Gastrocnemius medialis (tissue), 4 donors: ENCODE data around the gene TGM3. TPM values are rescaled to one million over a fixed set of nuclear protein-coding genes. Genes with fewer than 3 reads are reported as not detected.

Experiments used
- ATAC-seq, 2 donors: fragments of 150-250 bp; one replicate each; pipeline ENCODE4 v1.9.1; 2016
- DNase-seq, 2 donors: peaks; one replicate each; pipeline ENCODE4 v3.0.0-alpha.2; 2019
- H3K27ac ChIP-seq, 4 donors: fragments of 200-600 bp; sonication (generic); 1 replicate in 1 of 4; 2 replicates in 3 of 4; pipeline ENCODE4 v1.5.1; 2016 to 2018; ENCODE audit warnings: mild to moderate bottlenecking in 2 of 4, moderate library complexity in 1 of 4
- H3K27me3 ChIP-seq, 3 donors: fragments of 200-600 bp; sonication (generic) in 2 of 3; 1 replicate in 1 of 3; 2 replicates in 2 of 3; pipeline versions ENCODE4 v1.5.1 to v1.6.0; 2016 to 2019; ENCODE audit warnings: mild to moderate bottlenecking in 1 of 3, moderate library complexity in 1 of 3
- H3K36me3 ChIP-seq, 2 donors: fragments of 200-600 bp; sonication (generic) in 1 of 2; one replicate each; pipeline ENCODE4 v1.5.1; 2017 to 2018
- H3K4me1 ChIP-seq, 2 donors: fragments of 200-600 bp; sonication (generic) in 1 of 2; one replicate each; pipeline ENCODE4 v1.5.1; 2016 to 2017; ENCODE audit warnings: mild to moderate bottlenecking in 2 of 2
- H3K4me3 ChIP-seq, 4 donors: fragments of 200-600 bp; sonication (generic) in 3 of 4; 1 replicate in 1 of 4; 2 replicates in 3 of 4; pipeline ENCODE4 v1.5.1; 2016 to 2019; ENCODE audit warnings: mild to moderate bottlenecking in 2 of 4
- H3K9me3 ChIP-seq, 3 donors: fragments of 200-600 bp; sonication (generic) in 2 of 3; 1 replicate in 1 of 3; 2 replicates in 2 of 3; pipeline ENCODE4 v1.5.1; 2016 to 2019
- CTCF ChIP-seq, 5 experiments: fragments of 450-650 bp in 3 of 5; fragments of 200-600 bp in 2 of 5; sonication (generic) in 2 of 5; IDR thresholded peaks in 4 of 5; conservative IDR thresholded peaks in 1 of 5; 1 replicate in 4 of 5; 2 replicates in 1 of 5; pipeline ENCODE4 v1.5.1; 2016 to 2019; ENCODE audit warnings: antibody characterized with exemption in 5 of 5, mild to moderate bottlenecking in 3 of 5, moderate library complexity in 3 of 5
- POLR2A ChIP-seq, 2 donors: fragments of 450-650 bp; IDR thresholded peaks; one replicate each; pipeline ENCODE4 v1.6.1; 2017; ENCODE audit warnings: antibody characterized with exemption in 2 of 2, mild to moderate bottlenecking in 2 of 2, moderate library complexity in 2 of 2
- in situ Hi-C, 4 donors: fragments of 200-750 bp; cut with MboI; loops; one replicate each; pipeline versions ENCODE4 v1.15.0 to v1.8.0; 2017; ENCODE audit warnings: low sequenced_read_pairs in 4 of 4
- intact Hi-C: fragments of 100-400 bp; cut with DNase I; formaldehyde crosslinking; loops from one replicate; pipeline ENCODE4 v1.15.1; 2023; ENCODE audit warnings: low total_unique reads
- total RNA-seq, 4 donors: library from RNA; depleted of rRNA; stranded (reverse); fragments of >200 nt; gene quantifications; one replicate each; pipeline versions ENCODE4 v1.1.0 to v1.2.3, GENCODE V29; 2016

The TGM3 gene
- total RNA-seq, 4 donors from 2014 or later = not detected

- ATAC-seq (no peak), DNase-seq (no peak)
- Histone ChIP-seq H3K27me3 (peaks cover 0 to 3% (median 0%) of the 10 kb centered on the region in 3 donors), H3K27ac (no peak overlapping the region), H3K9me3 (no peaks in the 10 kb centered on the region), H3K36me3 (no peaks in the 10 kb centered on the region), H3K4me3 (no peak overlapping the region), H3K4me1 (no peaks in the 10 kb centered on the region)
- TF ChIP-seq POLR2A (IDR thresholded peaks at IDR 0.05) (no peak), CTCF (IDR thresholded peaks at IDR 0.05 in 4 of 5, conservative IDR thresholded peaks at IDR 0.05 in 1 of 5) (no peak)
- intact Hi-C loops = no loop called here
- in situ Hi-C loops = no loop called here
These were observed 2.9 kb downstream of the TGM3 start for GRCh38 chr20:2298701-2299100.

- Histone ChIP-seq H3K4me1 (no peaks in the 10 kb centered on the region), H3K27me3 (peaks cover 0 to 2% (median 0%) of the 10 kb centered on the region in 3 donors), H3K36me3 (no peaks in the 10 kb centered on the region), H3K4me3 (no peak overlapping the region), H3K9me3 (no peaks in the 10 kb centered on the region), H3K27ac (no peak overlapping the region)
- TF ChIP-seq POLR2A (IDR thresholded peaks at IDR 0.05) = no peak
- TF ChIP-seq CTCF (IDR thresholded peaks at IDR 0.05 in 4 of 5, conservative IDR thresholded peaks at IDR 0.05 in 1 of 5) = no peak
- ATAC-seq (no peak), DNase-seq (peak in 1 of 2 donors; percentile 31)
- intact Hi-C loops = no loop called here
- in situ Hi-C loops = no loop called here
These were observed 3.5 kb downstream of the TGM3 start for GRCh38 chr20:2299301-2299700.

- DNase-seq (no peak), ATAC-seq (no peak)
- H3K4me1 ChIP-seq = no peaks in the 10 kb centered on the region
- intact Hi-C loops (no loop called here), in situ Hi-C loops (no loop called here)
- no peaks in the 10 kb centered on the region for H3K27me3 ChIP-seq
- no peaks in the 10 kb centered on the region for H3K36me3 ChIP-seq
- TF ChIP-seq POLR2A (IDR thresholded peaks at IDR 0.05) (no peak), CTCF (IDR thresholded peaks at IDR 0.05 in 4 of 5, conservative IDR thresholded peaks at IDR 0.05 in 1 of 5) (no peak)
- H3K27ac ChIP-seq = no peak overlapping the region
- no peak overlapping the region for H3K4me3 ChIP-seq
- H3K9me3 ChIP-seq = no peaks in the 10 kb centered on the region
These were observed 4.2 kb downstream of the TGM3 start for GRCh38 chr20:2300002-2300401.

- in situ Hi-C loops = no loop called here
- Histone ChIP-seq H3K4me3 (no peak overlapping the region), H3K36me3 (no peaks in the 10 kb centered on the region), H3K27me3 (no peaks in the 10 kb centered on the region), H3K4me1 (no peaks in the 10 kb centered on the region), H3K27ac (no peak overlapping the region), H3K9me3 (no peaks in the 10 kb centered on the region)
- DNase-seq (no peak), ATAC-seq (no peak)
- TF ChIP-seq CTCF (IDR thresholded peaks at IDR 0.05 in 4 of 5, conservative IDR thresholded peaks at IDR 0.05 in 1 of 5) (no peak), POLR2A (IDR thresholded peaks at IDR 0.05) (no peak)
- intact Hi-C loops = no loop called here
These were observed 4.6 kb downstream of the TGM3 start for GRCh38 chr20:2300420-2300819.

GRCh38 chr20:2301164-2301622 lies 5.4 kb downstream of the TGM3 start:
- ATAC-seq = peak in 1 of 2 donors; percentile 62
- Histone ChIP-seq H3K27me3 (no peaks in the 10 kb centered on the region), H3K4me1 (no peaks in the 10 kb centered on the region), H3K36me3 (no peaks in the 10 kb centered on the region), H3K27ac (no peak overlapping the region), H3K9me3 (no peaks in the 10 kb centered on the region), H3K4me3 (no peak overlapping the region)
- DNase-seq = peak; percentile 17 to 42
- TF ChIP-seq CTCF (IDR thresholded peaks at IDR 0.05 in 4 of 5, conservative IDR thresholded peaks at IDR 0.05 in 1 of 5) (no peak), POLR2A (IDR thresholded peaks at IDR 0.05) (no peak)
- intact Hi-C loops (no loop called here), in situ Hi-C loops (no loop called here)
